DOHH2 (cell line): ENCODE data around the gene MAML1.

Experiments used
- EZH2phosphoT487 ChIP-seq: fragments of 200-600 bp; sonication (generic); IDR thresholded peaks from 2 replicates; pipeline ENCODE4 v1.6.1; 2017; ENCODE audit warnings: borderline replicate concordance, mild to moderate bottlenecking, antibody characterized with exemption, low read length, moderate library complexity, mixed read lengths
- TF ChIP-seq, protein P1 (sequence below): fragments of 200-600 bp; sonication (generic); IDR thresholded peaks from one replicate; pipeline ENCODE4 v1.5.1; 2014; ENCODE audit warnings: antibody characterized with exemption, mild to moderate bottlenecking, low read depth, low read length; ENCODE audit not compliant: poor library complexity, severe bottlenecking

DNA sequence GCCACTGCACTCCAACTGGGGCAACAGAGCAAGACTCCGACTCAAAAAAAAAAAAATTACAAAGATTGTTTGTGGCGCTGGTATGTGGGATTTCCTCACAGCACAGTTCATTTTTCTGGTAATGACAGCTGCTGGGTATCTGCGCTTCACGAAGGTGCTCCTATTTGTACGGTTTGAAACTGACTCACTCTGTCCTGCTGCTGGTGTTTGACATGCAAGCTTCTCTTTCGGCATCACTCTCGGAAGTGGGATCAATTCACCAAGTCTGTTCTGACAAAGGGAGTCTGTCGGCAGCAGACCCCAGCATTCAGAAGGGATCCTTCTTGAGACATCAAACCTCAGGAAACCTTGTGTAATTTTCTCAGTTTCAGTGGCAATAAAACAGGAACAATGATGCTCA lies 26.3 kb downstream of the MAML1 start:
- TF ChIP-seq, protein P1, sequence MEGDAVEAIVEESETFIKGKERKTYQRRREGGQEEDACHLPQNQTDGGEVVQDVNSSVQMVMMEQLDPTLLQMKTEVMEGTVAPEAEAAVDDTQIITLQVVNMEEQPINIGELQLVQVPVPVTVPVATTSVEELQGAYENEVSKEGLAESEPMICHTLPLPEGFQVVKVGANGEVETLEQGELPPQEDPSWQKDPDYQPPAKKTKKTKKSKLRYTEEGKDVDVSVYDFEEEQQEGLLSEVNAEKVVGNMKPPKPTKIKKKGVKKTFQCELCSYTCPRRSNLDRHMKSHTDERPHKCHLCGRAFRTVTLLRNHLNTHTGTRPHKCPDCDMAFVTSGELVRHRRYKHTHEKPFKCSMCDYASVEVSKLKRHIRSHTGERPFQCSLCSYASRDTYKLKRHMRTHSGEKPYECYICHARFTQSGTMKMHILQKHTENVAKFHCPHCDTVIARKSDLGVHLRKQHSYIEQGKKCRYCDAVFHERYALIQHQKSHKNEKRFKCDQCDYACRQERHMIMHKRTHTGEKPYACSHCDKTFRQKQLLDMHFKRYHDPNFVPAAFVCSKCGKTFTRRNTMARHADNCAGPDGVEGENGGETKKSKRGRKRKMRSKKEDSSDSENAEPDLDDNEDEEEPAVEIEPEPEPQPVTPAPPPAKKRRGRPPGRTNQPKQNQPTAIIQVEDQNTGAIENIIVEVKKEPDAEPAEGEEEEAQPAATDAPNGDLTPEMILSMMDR, result no peak
- TF ChIP-seq EZH2phosphoT487, result no peak
